Prostate gland (tissue), 2 donors: Measurements from ENCODE around the gene TMEM120A. TPM values are rescaled to one million over a fixed set of nuclear protein-coding genes. Genes with fewer than 3 reads are reported as not detected.
A peak's percentile ranks its signal among the peaks of the same experiment; 100 is the strongest.
"Not testable (repeated sequence)": the region's sequence is repeated elsewhere in the genome, so short reads cannot be mapped to it uniquely, and the experiment has no call there.

Experiments
- DNase-seq: peaks from one replicate; pipeline ENCODE4 v3.0.0-alpha.2; 2019; ENCODE audit warnings: low spot score
- H3K27ac ChIP-seq, 2 donors: fragments of 200-600 bp; sonication (generic); 2 replicates each; pipeline ENCODE4 v1.5.1; 2017 to 2019
- H3K27me3 ChIP-seq: fragments of 200-600 bp; sonication (generic); replicated peaks from 2 replicates; pipeline ENCODE4 v1.5.1; 2019; ENCODE audit not compliant: insufficient read depth
- H3K36me3 ChIP-seq, 2 donors: fragments of 200-600 bp; sonication (generic); 1 replicate in 1 of 2; 2 replicates in 1 of 2; pipeline versions ENCODE4 v1.5.1 to v1.8.1; 2017 to 2019
- H3K4me1 ChIP-seq: fragments of 200-600 bp; sonication (generic); replicated peaks from 2 replicates; pipeline ENCODE4 v1.5.1; 2019
- H3K4me3 ChIP-seq, 2 donors: fragments of 200-600 bp; sonication (generic); 2 replicates each; pipeline ENCODE4 v1.5.1; 2017 to 2019
- H3K9me3 ChIP-seq: fragments of 200-600 bp; sonication (generic); 2 replicates; pipeline ENCODE4 v1.5.1; 2017
- CTCF ChIP-seq, 4 experiments: fragments of 200-600 bp in 2 of 4; fragments of 450-650 bp in 2 of 4; sonication (generic) in 2 of 4; IDR thresholded peaks; 1 replicate in 3 of 4; 2 replicates in 1 of 4; pipeline ENCODE4 v1.5.1; 2016 to 2019; ENCODE audit warnings: antibody characterized with exemption in 4 of 4, mild to moderate bottlenecking in 2 of 4, moderate library complexity in 2 of 4
- POLR2A ChIP-seq: fragments of 450-650 bp; IDR thresholded peaks from one replicate; pipeline ENCODE4 v1.6.1; 2016; ENCODE audit warnings: antibody characterized with exemption, mild to moderate bottlenecking
- POLR2AphosphoS5 ChIP-seq: sonication (generic); formaldehyde crosslinking; IDR thresholded peaks from one replicate; pipeline ENCODE4 v1.6.1; 2017; ENCODE audit warnings: antibody characterized with exemption
- WGBS: methylation state at CpG from one replicate; pipeline ENCODE4 v1.1.5; 2018; 5-methylcytosine and 5-hydroxymethylcytosine counted together
- intact Hi-C: fragments of 100-400 bp; cut with DNase I; formaldehyde crosslinking; loops from one replicate; pipeline ENCODE4 v1.14.2; 2022
- total RNA-seq, 2 donors: library from RNA; depleted of rRNA; stranded (reverse); fragments of >200 nt; gene quantifications; one replicate each; pipeline ENCODE4 v1.1.0, GENCODE V29; 2016

The TMEM120A gene
- total RNA-seq, 2 donors from 2014 or later = 20.2 to 40.8 TPM

GRCh38 chr7:76023002-76023401 is 28.6 kb upstream of the TMEM120A start:
- no peak for DNase-seq
- Histone ChIP-seq H3K27me3 (no peaks in the 10 kb centered on the region), H3K4me1 (no peaks in the 10 kb centered on the region), H3K36me3 (no peaks in the 10 kb centered on the region), H3K9me3 (no peaks in the 10 kb centered on the region), H3K27ac (no peak overlapping the region), H3K4me3 (no peak overlapping the region)
- intact Hi-C loops = no loop called here
- TF ChIP-seq POLR2A = no peak
- TF ChIP-seq CTCF (IDR thresholded peaks at IDR 0.05) = no peak
- no peak for TF ChIP-seq POLR2AphosphoS5
- WGBS = 53% methylated on average over 4 of the region's 4 CpGs

DNA sequence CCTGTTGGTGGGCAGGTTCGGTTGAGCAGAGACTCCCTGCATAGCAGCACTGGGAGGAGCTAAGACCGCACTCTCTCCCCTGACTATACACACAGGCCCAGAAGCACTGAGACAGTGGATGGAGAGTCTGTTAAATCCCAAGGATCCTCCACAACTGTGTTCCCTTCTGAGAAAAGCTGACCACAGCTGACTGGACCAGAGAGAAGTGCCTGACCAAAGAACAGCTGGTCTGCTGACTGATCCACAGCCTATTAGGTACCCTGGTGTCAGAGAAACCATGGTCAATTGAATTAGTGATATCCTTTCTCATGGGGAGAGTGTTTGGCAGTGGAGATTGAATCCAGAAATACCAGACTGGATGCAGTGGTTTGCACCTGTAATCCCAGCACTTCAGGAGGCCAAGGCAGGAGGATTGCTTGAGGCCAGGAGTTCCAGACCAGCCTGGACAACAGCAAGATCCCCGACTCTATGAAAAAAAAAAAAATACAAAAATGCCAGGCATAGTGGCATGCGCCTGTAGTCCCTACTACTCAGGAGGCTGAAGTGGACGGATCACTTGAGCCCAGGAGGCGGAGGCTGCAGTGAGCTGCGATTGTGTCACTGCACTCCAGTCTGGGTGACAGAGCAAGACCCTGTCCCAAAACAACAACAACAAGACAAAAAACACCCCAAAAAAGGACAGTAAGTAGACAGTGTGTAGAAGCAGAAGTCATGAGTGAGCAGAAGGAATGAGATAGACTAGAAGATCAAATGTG is 27.8 kb upstream of the TMEM120A start:
- TF ChIP-seq POLR2A = no peak
- TF ChIP-seq POLR2AphosphoS5 = no peak
- no peak for TF ChIP-seq CTCF (IDR thresholded peaks at IDR 0.05)
- no peak overlapping the region for H3K27ac ChIP-seq
- H3K4me1 ChIP-seq = no peaks in the 10 kb centered on the region
- H3K27me3 ChIP-seq = no peaks in the 10 kb centered on the region
- no peak for DNase-seq
- H3K9me3 ChIP-seq = no peaks in the 10 kb centered on the region
- intact Hi-C loops = no loop called here
- 97% methylated on average over 7 of the region's 7 CpGs for WGBS
- no peaks in the 10 kb centered on the region for H3K36me3 ChIP-seq
- no peak overlapping the region for H3K4me3 ChIP-seq

- TF ChIP-seq CTCF (IDR thresholded peaks at IDR 0.05) (peak; percentile 43 to 93 (median 91)), POLR2A (no peak), POLR2AphosphoS5 (peak; percentile 56)
- Histone ChIP-seq H3K4me1 (no peaks in the 10 kb centered on the region), H3K4me3 (no peak overlapping the region), H3K9me3 (no peaks in the 10 kb centered on the region), H3K27ac (no peak overlapping the region), H3K36me3 (no peaks in the 10 kb centered on the region), H3K27me3 (no peaks in the 10 kb centered on the region)
- intact Hi-C loops = loop anchor here (1.0 kb wide), 1 partner anchor 154 kb away; no protein-coding TSS in a partner anchor
- peak; percentile 62 for DNase-seq
- 38% methylated on average over 6 of the region's 6 CpGs for WGBS
Observed at GRCh38 chr7:76020031-76020714, 25.8 kb upstream of the TMEM120A start.

- intact Hi-C loops, DNase-seq: not testable (repeated sequence)
Observed at GRCh38 chr7:76018520-76018919, 24.1 kb upstream of the TMEM120A start.

GRCh38 chr7:76016191-76016947 is 22.0 kb upstream of the TMEM120A start:
- intact Hi-C loops = no loop called here
- no peaks in the 10 kb centered on the region for H3K27me3 ChIP-seq
- no peaks in the 10 kb centered on the region for H3K9me3 ChIP-seq
- no peaks in the 10 kb centered on the region for H3K36me3 ChIP-seq
- no peak overlapping the region for H3K4me3 ChIP-seq
- DNase-seq = no peak
- TF ChIP-seq CTCF (IDR thresholded peaks at IDR 0.05) (no peak), POLR2AphosphoS5 (no peak), POLR2A (no peak)
- H3K27ac ChIP-seq = no peak overlapping the region
- H3K4me1 ChIP-seq = no peaks in the 10 kb centered on the region
- WGBS = 92% methylated on average over 13 of the region's 13 CpGs

More at GRCh38 chr7:76018520-76018919, 24.1 kb upstream of the TMEM120A start:
- H3K27me3 ChIP-seq, H3K9me3 ChIP-seq, H3K4me3 ChIP-seq, H3K36me3 ChIP-seq, H3K4me1 ChIP-seq, H3K27ac ChIP-seq: not testable (repeated sequence)
- WGBS = 94% methylated on average over 4 of the region's 4 CpGs
